GM21737 (cell line): ENCODE measurements around the gene SMURF1.

Source experiments
- ATAC-seq: cut with Tn5 transposase; IDR thresholded peaks from one replicate; pipeline ENCODE4 v1.9.1; 2021; ENCODE audit warnings: mild to moderate bottlenecking, moderate library complexity; ENCODE audit not compliant: unreplicated experiment

The SMURF1 gene

GRCh38 chr7:99030951-99031350 lies 113.0 kb downstream of the SMURF1 start:
- no peak for ATAC-seq

GRCh38 chr7:99030457-99030856 lies 113.5 kb downstream of the SMURF1 start:
- no peak for ATAC-seq

GRCh38 chr7:99029466-99030435 lies 114.2 kb downstream of the SMURF1 start:
- no peak for ATAC-seq

- ATAC-seq: no peak
Observed at GRCh38 chr7:99028261-99028973, 115.5 kb downstream of the SMURF1 start.

GRCh38 chr7:99027841-99028240 lies 116.1 kb downstream of the SMURF1 start:
- ATAC-seq: no peak

- ATAC-seq: no peak
Observed at GRCh38 chr7:99027241-99027640, 116.7 kb downstream of the SMURF1 start.

- ATAC-seq: no peak
Observed at GRCh38 chr7:99024066-99024465, 119.8 kb downstream of the SMURF1 start.

GRCh38 chr7:99021941-99022560 lies 121.9 kb downstream of the SMURF1 start:
- ATAC-seq: no peak

- ATAC-seq: no peak
Observed at GRCh38 chr7:99020413-99020715, 123.5 kb downstream of the SMURF1 start.

- no peak for ATAC-seq
Observed at GRCh38 chr7:99019523-99020412, 124.1 kb downstream of the SMURF1 start.

GRCh38 chr7:99016196-99016595 lies 127.7 kb downstream of the SMURF1 start:
- ATAC-seq: no peak

GRCh38 chr7:99014113-99014985 lies 129.6 kb downstream of the SMURF1 start:
- ATAC-seq: no peak

GRCh38 chr7:99013266-99014112 lies 130.4 kb downstream of the SMURF1 start:
- no peak for ATAC-seq

GRCh38 chr7:99012722-99013121 lies 131.2 kb downstream of the SMURF1 start:
- ATAC-seq: no peak

- no peak for ATAC-seq
Observed at GRCh38 chr7:99011706-99012404, 132.1 kb downstream of the SMURF1 start.

GRCh38 chr7:99011341-99011705 lies 132.6 kb downstream of the SMURF1 start:
- no peak for ATAC-seq

GRCh38 chr7:99010281-99010680 lies 133.6 kb downstream of the SMURF1 start:
- ATAC-seq: no peak

GRCh38 chr7:99008921-99009530 lies 134.9 kb downstream of the SMURF1 start:
- no peak for ATAC-seq
